Activated T-helper 1 cell treated with anti-CD3 and anti-CD28 coated beads, Interleukin-2, amount 50 U/mL, for 16 hours (primary cell): Measurements from ENCODE around the gene TRPV2.
A peak's percentile ranks its signal among the peaks of the same experiment; 100 is the strongest.
"Not testable (repeated sequence)": the region's sequence is repeated elsewhere in the genome, so short reads cannot be mapped to it uniquely, and the experiment has no call there.

Experiments used
- DNase-seq, 2 donors: peaks; one replicate each; pipeline ENCODE4 v3.0.0-alpha.2; 2020; ENCODE audit warnings: low read depth in 1 of 2, low spot score in 1 of 2

The TRPV2 gene

DNA sequence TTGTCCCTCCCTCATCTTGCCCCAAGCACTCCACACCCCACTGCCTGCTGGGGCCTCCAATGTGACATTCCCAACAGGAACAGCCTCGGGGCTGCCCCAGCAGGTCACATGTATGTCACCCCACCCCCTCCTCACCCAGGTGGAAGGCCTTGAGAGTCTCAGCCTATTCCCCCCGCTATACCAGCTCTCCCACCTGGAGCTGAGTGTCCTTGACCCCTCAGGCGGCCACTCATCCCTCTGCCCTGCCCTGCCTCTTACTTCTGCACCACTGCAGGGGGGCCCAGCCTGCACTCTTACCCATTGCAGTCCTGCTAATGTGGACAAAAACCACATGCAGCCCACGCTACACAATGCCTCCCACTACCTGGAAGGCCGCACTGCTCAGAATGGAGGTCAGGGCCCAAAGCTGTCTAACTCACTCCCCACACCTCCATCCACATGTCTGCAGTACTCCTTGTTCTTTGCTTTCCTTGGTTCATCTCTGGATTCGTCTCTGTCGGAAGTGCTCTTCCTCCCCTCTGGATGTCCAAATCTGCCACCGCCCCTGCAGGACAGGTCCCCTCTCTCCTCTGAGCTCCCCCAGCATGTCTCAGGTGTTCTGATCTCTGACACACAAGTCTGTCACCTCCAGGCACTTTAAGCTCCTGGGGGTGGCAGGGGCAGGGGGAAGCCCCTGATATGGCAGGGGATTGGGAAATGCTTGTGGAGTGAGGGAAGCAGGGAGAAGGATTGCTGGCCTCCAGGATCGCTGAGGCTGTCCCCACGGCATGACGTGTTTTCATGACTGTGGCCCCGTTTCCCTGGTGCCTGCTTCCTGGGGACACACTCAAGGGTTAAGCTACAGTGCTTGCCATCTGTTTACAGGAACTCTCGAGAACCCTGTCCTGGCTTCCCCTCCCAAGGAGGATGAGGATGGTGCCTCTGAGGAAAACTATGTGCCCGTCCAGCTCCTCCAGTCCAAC is 20.8 kb downstream of the TRPV2 start:
- DNase-seq: no peak

DNA sequence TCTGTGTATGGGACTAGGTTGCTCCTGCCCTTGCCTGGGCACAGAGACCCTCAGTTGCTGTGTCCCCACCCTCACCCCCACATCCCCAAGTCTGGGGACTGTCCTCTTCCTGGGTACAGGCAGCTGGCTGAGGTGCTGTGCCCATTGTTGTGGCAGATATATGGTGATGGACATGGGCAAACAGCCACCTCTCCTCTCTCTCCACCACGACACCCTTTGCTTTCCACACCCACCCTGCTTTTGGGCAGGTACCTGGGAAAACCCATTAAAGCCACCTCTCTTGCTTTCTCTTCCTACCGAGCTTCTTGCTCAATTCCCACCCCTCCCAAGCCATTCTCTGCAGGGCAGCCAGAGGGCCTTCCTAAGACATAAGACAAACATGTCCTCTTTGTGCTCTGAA is 21.7 kb downstream of the TRPV2 start:
- no peak for DNase-seq

DNA sequence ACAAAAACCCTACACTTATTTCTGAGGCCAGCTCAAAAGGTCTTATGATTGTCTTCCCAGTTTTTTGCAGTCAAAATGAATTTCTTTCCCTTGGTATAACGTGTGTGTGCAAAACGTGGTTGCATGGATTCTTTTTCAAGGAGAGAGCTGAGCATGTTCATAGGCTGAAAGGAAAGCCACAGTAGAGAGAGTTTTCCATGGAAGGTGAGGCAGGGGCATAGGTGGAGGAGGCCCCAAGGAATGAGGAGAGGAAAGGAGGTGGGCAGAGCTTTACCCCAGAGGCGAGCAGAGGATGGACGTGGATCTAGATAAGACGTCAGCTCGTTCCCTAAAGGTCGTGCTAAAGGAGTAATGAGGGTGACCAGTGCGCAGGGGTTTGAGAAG is 22.8 kb downstream of the TRPV2 start:
- DNase-seq: no peak

DNA sequence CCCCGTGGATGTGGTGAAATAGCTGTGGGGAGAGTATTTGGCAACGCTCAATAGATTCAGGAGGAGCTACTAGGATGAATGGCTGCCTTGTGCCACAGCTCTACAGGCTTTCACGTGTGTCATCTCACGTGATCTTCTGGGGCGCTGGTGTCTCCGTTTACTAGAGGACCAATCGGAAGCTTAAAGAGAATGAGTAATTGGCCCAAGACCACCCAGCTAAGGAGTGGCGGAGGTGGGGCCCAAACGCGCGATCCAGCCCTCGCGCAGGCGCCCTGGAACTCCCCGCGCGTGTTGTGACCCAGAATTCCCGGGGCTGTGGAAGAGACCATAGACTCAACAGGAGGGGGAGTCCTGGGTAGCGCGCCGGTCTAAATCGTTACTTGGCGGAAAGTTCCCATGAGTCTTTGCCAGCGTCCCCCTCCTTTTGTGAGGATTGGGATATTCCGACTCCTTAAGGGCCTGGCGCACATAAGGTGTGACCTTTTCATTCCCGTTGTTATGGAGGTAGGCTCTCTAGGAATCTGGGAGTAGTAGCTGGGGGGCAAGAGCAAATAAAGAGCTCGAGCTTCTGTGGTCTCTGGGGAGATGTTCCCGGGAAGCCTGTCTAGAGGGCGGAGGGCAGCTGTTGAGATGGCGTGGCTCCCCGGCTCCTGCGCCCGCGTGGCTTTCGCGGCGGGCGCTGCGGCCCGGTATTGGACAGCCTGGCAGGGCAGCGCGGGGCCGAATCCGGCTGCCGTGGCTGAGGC is 23.4 kb downstream of the TRPV2 start:
- DNase-seq: peak; percentile 78 to 91

DNA sequence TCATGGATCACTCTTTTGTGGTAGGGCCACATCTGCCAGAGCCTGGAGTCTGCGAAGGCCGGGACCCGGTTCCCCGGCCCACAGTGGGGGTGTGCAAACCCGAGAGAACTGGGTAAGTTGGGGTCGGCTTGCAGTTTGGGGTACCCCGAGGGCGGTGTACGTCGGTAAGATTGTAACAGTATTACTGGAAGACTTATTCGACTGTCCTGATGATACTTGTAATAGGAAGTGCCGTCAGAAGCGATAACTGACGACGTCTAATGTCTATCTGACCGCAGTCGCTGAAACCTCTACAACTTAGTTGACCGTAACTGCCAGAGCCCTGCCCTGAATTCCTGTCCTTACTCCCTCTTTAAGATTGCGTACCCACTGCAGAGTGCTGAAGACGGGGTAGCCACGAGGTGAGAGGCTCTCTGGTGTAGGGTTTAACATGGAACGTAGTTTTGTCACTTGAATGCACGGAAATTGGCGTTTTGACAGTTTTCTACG is 24.0 kb downstream of the TRPV2 start:
- no peak for DNase-seq

DNA sequence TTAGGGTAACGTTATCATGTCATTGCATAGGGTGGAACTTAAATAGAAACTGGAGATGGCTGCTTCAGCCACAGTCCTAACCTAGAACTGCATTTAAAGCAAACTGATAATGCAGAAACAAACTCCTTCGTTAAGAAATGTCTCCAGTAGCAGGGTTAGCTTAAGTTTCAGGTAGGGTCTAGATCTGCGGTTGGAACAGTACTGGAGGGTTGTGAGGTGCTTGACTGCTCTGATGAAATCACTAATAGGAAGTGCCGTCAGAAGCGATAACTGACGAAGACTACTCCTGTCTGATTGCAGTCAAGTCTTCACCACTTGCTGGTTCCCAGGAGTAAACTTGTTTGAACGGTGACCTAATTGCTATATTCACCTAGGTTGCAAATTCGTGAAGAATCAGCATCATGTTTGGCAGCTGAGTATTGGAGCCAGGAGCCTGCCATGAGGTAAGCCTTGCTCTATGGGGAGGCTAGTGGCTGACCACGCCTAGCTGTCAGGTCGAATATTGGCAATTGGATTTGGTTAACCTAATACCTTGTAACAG is 24.5 kb downstream of the TRPV2 start:
- DNase-seq: no peak

DNA sequence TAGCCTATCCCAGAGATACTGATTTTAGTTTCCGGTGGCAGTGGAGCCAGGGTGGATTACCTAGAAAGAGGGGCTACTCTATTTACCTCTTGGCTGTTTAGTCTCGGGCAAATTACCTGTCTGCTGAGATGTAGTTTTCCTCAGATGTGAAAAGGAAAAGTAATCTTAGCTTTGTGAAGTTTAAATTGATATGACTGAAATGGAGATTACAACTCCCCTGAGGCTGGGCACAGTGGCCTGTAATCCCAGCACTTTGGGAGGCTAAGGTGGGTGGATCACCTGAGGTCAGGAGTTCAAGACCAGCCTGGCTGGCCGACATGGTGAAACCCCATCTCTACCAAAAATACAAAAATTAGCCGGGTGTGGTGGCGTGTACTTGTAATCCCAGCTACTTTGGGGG is 25.0 kb downstream of the TRPV2 start:
- DNase-seq: not testable (repeated sequence)

DNA sequence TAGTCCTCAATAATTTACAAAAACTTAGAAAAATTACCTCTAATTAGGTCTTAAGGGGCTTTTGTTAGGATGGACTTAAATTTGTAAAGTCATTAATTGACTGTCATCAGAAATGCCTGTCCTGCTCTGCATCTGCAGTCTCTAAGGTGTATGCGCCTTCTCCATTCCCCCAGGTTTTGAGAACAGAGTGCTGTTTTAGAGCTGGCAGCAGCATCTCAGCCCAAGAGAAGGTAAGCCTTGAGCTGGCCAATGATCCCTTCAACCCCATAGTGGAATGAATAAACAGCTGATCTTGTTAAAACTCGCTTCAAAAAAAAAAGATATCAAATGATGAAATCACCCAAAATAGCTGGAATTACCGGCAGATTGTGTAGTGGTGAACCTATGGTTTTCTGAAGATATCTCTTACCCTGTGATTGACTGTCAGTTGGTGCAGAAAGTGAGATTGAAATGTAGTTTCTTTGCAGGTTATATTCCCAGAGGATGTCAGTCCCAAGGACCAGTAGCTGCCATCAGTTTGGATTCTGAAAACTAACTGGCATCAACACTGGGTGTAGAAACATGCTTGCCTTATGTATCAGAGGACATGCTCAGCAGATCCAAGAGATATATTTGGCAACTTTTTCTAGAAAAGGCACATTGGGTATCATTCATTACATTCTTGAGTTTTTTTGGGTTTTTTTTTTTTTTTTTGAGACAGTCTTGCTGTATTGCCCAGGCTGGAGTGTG is 25.7 kb downstream of the TRPV2 start:
- no peak for DNase-seq

DNA sequence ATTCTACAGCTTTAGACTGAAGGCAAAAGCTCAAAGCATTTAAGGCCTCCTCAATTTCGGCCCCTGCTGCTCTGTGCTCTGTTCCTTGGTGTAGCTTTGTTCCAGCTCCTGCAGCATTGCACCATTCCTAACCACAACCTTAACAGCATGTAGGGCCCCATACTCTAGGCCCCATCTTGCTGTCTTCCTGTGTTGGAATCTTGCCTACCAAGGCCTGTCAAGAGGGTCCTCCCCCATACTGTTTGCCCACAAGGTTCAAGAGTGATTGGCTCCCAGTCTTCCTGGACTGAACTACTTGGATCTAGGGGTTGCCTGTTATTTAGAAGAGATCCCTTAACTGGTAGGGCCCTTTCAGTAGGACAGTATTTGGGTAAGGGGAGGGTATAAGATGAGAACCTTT is 26.8 kb downstream of the TRPV2 start:
- no peak for DNase-seq

DNA sequence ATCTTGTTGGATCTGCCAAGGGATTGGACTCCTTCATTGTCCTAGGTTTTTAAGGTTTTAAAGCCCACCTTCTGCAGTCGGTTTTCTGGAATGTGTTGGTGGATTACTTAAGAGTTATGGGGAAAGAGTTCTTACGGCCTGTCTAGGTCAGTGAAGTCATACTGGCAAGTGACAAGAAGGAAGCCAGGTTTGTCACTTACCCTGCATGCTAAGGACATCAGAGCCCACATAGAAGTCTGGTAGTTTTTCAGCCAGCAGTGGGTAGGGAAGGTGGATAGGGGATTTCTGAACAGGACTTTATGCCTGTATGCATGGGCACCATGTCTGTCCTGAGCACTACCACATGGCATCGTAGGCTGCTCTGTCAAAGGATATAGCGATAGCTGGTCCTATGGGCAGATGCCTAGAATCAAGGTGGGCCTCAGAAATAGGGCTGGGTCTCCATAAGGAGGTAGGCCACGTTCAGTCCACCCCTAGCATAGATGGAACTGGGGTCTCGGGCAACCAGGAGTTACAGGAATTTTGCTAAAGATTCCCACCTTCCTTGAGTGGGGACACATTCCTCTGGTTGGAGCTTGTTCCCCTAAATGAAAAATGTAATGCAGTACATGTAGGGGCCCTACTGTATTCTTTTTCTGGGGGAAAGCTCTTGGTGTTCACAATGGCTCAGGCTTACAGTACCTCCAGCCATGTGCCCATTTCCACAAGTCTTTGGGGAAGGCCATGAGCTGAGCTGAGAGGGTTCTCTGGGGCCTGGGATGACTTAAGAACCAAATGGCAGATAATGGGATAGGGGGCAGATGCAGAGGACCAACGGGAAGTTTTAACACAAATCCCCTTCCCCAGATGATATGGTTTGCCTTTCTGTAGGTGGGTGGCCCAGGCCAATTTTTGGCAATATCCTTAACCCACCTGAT is 27.5 kb downstream of the TRPV2 start:
- DNase-seq: no peak

DNA sequence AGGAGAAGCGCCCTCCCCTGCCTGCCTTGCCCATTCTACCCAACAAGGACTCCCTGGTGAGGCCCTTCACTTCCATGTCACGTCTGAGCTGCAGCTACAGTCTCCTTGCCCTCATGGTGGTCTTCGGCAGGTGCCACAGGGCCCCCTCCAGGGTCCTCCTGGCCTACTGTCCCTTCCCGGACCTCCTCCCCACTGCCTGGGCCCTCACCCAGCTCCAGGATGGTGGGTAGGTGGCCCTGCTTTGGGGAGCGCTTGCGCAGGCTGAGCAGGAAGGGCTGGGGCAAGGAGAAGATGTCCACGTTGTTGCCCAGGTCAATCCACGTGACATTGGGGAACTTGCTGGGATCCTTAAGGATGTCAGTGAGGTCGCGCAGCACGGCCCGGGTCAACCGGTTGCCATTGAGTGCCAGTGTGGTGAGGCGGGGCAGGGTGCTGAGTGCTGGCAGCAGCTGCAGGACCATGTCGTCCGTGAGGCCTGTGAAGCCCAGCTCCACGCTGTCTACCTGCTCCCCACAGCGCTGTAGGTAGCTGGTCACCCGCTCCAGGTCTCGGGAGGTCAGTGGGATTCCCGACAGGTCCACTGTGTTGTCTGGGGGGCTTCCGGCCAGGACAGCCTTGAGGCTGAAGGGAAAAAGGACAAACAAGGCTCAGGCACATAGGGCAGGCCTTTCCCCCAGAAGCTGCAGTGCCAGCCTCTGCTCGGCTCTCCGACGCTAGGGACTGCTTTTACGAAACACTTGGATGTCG is 28.3 kb downstream of the TRPV2 start:
- no peak for DNase-seq

DNA sequence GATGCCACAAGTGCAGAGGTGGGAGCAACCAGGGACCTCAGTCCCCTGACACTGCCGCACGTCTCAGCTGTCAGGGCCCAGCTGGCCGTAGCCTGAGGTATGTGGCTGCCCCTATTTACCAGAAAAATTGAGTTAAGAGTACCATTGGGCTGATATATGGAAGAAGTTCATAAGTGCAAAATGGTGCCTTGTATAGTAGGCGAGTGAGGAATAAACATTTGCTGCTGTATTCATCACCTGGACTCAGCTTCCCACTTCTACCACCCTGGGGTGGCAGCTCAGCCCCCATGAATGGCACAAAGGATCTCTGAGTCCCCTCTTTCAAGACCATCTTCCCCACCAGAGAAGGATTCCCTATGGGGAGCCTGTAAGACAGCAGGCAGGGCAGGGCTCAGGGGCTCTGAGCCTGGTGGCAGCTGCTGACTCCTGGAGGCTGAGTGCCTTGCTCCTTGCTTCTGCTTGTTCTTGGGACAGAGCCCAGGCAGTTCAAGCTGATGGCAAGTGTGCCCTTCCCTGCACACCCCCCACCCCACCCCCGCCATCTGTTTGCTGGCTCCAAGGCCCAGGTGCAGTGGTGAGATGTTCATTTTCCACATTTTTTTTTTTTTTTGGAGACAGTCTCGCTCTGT is 29.0 kb downstream of the TRPV2 start:
- DNase-seq: no peak

DNA sequence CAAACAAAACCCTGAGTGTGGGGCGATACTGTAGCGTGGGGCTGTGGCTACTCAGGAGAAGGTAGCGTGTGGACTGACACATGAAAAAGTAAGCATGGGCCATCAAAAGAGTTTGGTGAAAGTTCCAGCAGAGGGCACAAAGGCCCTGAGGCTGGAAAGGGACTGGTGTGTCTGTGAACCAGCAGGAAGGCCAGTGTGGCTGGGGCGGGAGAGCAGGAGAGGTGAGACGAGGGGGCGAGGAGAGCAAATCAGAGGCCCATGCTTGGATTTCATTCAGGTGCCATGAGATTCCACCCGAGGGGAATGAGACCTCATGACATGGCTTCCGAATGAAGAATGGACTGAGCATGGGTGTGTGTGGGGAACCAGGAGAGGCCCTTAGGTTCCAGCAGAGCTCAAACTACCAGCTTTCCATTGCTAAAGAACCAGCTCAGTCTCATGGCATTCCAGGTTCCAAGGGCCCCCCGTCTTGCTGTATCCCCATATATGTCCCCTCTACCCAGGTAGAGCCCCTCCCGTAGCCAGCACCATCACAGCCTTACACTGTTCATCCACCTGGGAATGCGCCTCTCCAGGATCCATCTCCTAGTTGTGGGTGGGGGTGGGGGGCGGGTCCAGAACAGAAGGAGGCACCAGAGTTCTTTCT is 31.1 kb downstream of the TRPV2 start:
- DNase-seq: no peak

DNA sequence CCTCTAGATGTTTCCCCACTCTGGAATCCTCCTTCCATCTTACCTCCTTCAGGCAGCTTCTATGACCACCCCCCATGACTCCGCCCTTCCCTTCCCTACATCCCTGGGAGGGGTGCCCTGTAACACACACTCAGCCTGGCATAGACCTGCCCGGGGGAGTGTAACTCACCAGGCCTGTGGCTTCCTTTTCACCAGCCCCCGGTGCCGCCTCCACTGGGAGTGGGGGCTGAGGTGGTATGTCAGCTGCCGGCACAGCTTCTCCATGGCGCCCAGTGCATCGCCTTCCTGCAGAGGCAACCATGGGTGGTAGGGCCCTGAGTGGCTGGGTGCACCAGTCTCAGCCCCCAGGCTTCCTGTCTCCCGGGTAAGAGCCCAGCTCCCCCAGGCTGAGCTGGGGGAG is 32.3 kb downstream of the TRPV2 start:
- no peak for DNase-seq

DNA sequence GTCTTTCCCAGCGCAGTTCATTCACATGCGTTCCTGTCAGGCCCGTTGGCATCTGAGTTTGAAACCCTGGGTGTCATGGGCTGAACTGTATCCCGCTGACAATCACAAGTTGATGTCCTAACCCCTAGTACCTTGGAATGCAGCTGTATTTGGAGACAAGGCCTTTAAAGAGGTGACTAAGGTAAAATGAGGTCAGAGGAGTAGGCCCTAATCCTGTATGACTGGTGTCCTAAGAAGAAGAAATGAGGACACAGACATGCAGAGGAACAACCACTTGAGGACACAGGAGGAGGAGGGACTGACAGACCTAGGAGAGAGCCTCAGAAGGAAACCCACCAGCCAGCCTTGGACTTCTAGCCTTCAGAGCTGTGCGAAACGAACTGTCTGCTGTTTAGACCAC is 33.1 kb downstream of the TRPV2 start:
- DNase-seq: no peak

DNA sequence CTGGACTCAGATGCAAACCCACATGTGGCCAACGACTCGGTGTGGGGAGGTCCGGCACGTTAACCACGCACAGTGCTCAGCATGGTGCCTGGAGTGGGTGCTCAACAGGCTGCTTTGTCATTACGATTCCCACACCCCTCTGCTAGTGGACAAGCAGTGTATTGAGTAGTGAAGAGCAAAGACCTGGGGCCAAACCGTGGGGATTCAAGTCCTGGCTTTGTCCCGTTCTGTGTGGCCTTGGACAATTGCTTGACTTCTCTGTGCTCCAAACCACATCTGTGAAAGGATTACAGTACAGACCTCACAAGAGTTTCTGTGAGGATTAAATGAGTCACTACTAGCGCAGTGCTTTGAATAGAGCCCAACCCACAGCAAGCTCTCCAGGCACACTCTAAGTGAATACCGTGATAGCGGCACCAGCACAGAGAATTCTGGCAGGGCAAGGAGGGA is 33.8 kb downstream of the TRPV2 start:
- DNase-seq: no peak

DNA sequence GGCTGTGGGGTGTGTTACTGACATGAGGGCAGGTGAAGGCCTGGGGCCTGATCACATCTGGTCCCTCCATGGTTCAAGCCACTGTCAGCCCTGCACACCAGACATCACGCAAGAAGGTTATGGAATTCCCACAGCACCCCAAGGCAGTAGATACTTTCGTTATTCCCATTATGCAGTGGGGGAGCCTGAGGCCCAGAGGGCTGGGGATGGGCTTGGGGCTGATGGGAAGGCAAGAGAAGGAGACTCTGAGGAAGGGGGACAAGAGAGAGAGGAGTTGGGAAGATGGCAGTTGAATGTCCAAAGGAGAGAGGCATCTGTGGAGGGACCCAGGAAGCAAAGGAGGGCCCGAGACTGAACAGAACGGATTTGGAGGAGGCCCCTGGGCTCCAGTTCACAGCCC is 34.7 kb downstream of the TRPV2 start:
- no peak for DNase-seq

DNA sequence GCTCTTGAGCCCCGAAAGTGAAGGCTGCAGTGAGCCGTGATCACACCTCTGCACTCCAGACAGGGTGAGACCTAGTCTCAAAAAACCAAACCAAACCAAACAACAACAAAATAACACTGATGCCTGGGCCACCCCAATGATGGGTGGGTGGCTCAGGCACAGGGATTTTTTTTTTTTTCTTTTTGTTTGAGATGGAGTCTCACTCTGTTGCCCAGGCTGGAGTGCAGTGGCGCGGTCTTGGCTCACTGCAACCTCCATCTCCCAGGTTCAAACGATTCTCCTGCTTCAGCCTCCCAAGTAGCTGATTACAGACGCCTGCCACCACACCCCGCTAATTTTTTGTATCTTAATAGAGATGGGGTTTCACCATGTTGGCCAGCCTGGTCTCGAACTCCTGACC is 36.9 kb downstream of the TRPV2 start:
- not testable (repeated sequence) for DNase-seq

DNA sequence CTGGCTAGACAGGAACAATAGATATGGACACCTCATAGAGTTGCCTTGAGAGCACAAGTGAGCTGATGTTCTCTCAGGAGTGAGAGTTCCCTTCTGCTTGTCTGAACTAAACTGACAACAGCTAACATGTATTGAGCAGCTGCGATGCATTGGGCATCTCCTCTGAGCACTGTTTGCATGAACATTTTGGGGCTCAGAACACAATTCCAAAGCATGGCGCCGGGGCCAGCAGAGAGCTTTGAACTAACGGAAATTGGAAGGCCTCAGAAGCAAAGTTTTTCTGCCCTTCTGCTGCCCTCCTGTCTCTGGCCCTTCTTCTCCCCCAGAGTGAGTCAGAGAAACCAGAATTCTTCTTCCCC is 38.1 kb downstream of the TRPV2 start:
- no peak for DNase-seq
